ENCODE data around the gene CBLC. TPM values are rescaled to one million over a fixed set of nuclear protein-coding genes. Genes with fewer than 3 reads are reported as not detected.
A peak's percentile ranks its signal among the peaks of the same experiment; 100 is the strongest.

The CBLC gene
- total RNA-seq = not detected

GRCh38 chr19:44777715-44778347 lies at the start of gene CBLC:
Gene CBLC, plus strand, starts transcription at chr19:44777890. Its CDS starts 42 bp downstream, at chr19:44777932.
- H3K9me3 Mint-ChIP-seq = no peaks in the 10 kb centered on the region
- no peak within 1 kb of the TSS for H3K4me3 Mint-ChIP-seq
- no peaks in the 10 kb centered on the region for H3K4me1 Mint-ChIP-seq (ENCODE audit: low read depth)
- no peaks in the 10 kb centered on the region for H3K36me3 Mint-ChIP-seq (ENCODE audit: low read depth)
- peaks cover 5% of the 10 kb centered on the region for H3K27me3 Mint-ChIP-seq (ENCODE audit: low read depth)
- H3K27ac Mint-ChIP-seq = no peak within 1 kb of the TSS
- intact Hi-C loops (cut with micrococcal nuclease) = no loop called here
- CTCF ChIA-PET = interaction anchor here (0.6 to 1.0 kb wide), 2 partner anchors 39 to 132 kb away, joined by 3 read pairs; no protein-coding TSS in a partner anchor
- DNase-seq = no peak

GRCh38 chr19:44728178-44728577 lies 49.5 kb upstream of the CBLC start:
- intact Hi-C loops (cut with micrococcal nuclease) = no loop called here

GRCh38 chr19:44729516-44730033 lies 48.1 kb upstream of the CBLC start:
- intact Hi-C loops (cut with micrococcal nuclease) = no loop called here
- no peaks in the 10 kb centered on the region for H3K27me3 Mint-ChIP-seq (ENCODE audit: low read depth)
- DNase-seq = no peak
- no peak overlapping the region for H3K4me3 Mint-ChIP-seq
- peaks cover 18% of the 10 kb centered on the region for H3K4me1 Mint-ChIP-seq (ENCODE audit: low read depth)
- CTCF ChIA-PET = interaction anchor here (1.8 to 11.0 kb wide), 2 partner anchors 39 to 41 kb away, joined by 6 to 394 read pairs; no protein-coding TSS in a partner anchor
- H3K36me3 Mint-ChIP-seq (ENCODE audit: low read depth) = no peaks in the 10 kb centered on the region
- H3K27ac Mint-ChIP-seq = no peak overlapping the region
- no peaks in the 10 kb centered on the region for H3K9me3 Mint-ChIP-seq

More at GRCh38 chr19:44728178-44728577, 49.5 kb upstream of the CBLC start:
- no peak for DNase-seq
- CTCF ChIA-PET = interaction anchor here (0.6 to 11.0 kb wide), 8 partner anchors 11 to 471 kb away, joined by 3 to 394 read pairs (median 4); no protein-coding TSS in a partner anchor
- Mint-ChIP-seq H3K36me3 (ENCODE audit: low read depth) (no peaks in the 10 kb centered on the region), H3K27ac (peak overlapping the region; percentile 74), H3K27me3 (ENCODE audit: low read depth) (no peaks in the 10 kb centered on the region), H3K4me3 (peak overlapping the region; percentile 20), H3K4me1 (ENCODE audit: low read depth) (peaks cover 32% of the 10 kb centered on the region), H3K9me3 (no peaks in the 10 kb centered on the region)

GRCh38 chr19:44731081-44731480 lies 46.6 kb upstream of the CBLC start:
- H3K4me3 Mint-ChIP-seq = no peak overlapping the region
- no peak overlapping the region for H3K27ac Mint-ChIP-seq
- no peaks in the 10 kb centered on the region for H3K36me3 Mint-ChIP-seq (ENCODE audit: low read depth)
- DNase-seq = no peak
- H3K9me3 Mint-ChIP-seq = no peaks in the 10 kb centered on the region
- CTCF ChIA-PET = no interaction called here
- intact Hi-C loops (cut with micrococcal nuclease) = no loop called here
- H3K4me1 Mint-ChIP-seq (ENCODE audit: low read depth) = peaks cover 9% of the 10 kb centered on the region
- H3K27me3 Mint-ChIP-seq (ENCODE audit: low read depth) = no peaks in the 10 kb centered on the region

- DNase-seq = no peak
- Mint-ChIP-seq H3K27me3 (ENCODE audit: low read depth) (no peaks in the 10 kb centered on the region), H3K27ac (no peak overlapping the region), H3K9me3 (no peaks in the 10 kb centered on the region), H3K4me3 (no peak overlapping the region), H3K36me3 (ENCODE audit: low read depth) (no peaks in the 10 kb centered on the region), H3K4me1 (ENCODE audit: low read depth) (peaks cover 9% of the 10 kb centered on the region)
- CTCF ChIA-PET = interaction anchor here (3.2 kb wide), 1 partner anchor 8 kb away, joined by 19 read pairs; no protein-coding TSS in a partner anchor
- intact Hi-C loops (cut with micrococcal nuclease) = no loop called here
Observed at GRCh38 chr19:44731622-44732021, 46.1 kb upstream of the CBLC start.

GRCh38 chr19:44732235-44733014 lies 45.3 kb upstream of the CBLC start:
- intact Hi-C loops (cut with micrococcal nuclease) = no loop called here
- Mint-ChIP-seq H3K4me1 (ENCODE audit: low read depth) (peaks cover 9% of the 10 kb centered on the region), H3K27ac (no peak overlapping the region), H3K4me3 (no peak overlapping the region), H3K36me3 (ENCODE audit: low read depth) (no peaks in the 10 kb centered on the region), H3K27me3 (ENCODE audit: low read depth) (no peaks in the 10 kb centered on the region), H3K9me3 (no peaks in the 10 kb centered on the region)
- CTCF ChIA-PET = interaction anchor here (1.0 to 3.2 kb wide), 6 partner anchors 9 to 52 kb away, joined by 3 to 19 read pairs (median 4); no protein-coding TSS in a partner anchor
- no peak for DNase-seq

- H3K27me3 Mint-ChIP-seq (ENCODE audit: low read depth) = no peaks in the 10 kb centered on the region
- no peaks in the 10 kb centered on the region for H3K36me3 Mint-ChIP-seq (ENCODE audit: low read depth)
- H3K9me3 Mint-ChIP-seq = no peaks in the 10 kb centered on the region
- no peak overlapping the region for H3K27ac Mint-ChIP-seq
- CTCF ChIA-PET = interaction anchor here (3.2 kb wide), 1 partner anchor 11 kb away, joined by 19 read pairs; no protein-coding TSS in a partner anchor
- no peak overlapping the region for H3K4me3 Mint-ChIP-seq
- no peaks in the 10 kb centered on the region for H3K4me1 Mint-ChIP-seq (ENCODE audit: low read depth)
- intact Hi-C loops (cut with micrococcal nuclease) = no loop called here
- DNase-seq = no peak
Observed at GRCh38 chr19:44734357-44734756, 43.3 kb upstream of the CBLC start.

- no peak for DNase-seq
- no peaks in the 10 kb centered on the region for H3K27me3 Mint-ChIP-seq (ENCODE audit: low read depth)
- H3K27ac Mint-ChIP-seq = no peak overlapping the region
- no peaks in the 10 kb centered on the region for H3K9me3 Mint-ChIP-seq
- intact Hi-C loops (cut with micrococcal nuclease) = no loop called here
- H3K4me3 Mint-ChIP-seq = no peak overlapping the region
- no peaks in the 10 kb centered on the region for H3K36me3 Mint-ChIP-seq (ENCODE audit: low read depth)
- H3K4me1 Mint-ChIP-seq (ENCODE audit: low read depth) = no peaks in the 10 kb centered on the region
- CTCF ChIA-PET = interaction anchor here (1.1 to 3.2 kb wide), 2 partner anchors 11 to 12 kb away, joined by 3 to 19 read pairs; no protein-coding TSS in a partner anchor
Observed at GRCh38 chr19:44735011-44735410, 42.7 kb upstream of the CBLC start.

GRCh38 chr19:44737238-44738071 lies 40.2 kb upstream of the CBLC start:
- H3K4me1 Mint-ChIP-seq (ENCODE audit: low read depth) = peaks cover 11% of the 10 kb centered on the region
- intact Hi-C loops (cut with micrococcal nuclease) = no loop called here
- H3K36me3 Mint-ChIP-seq (ENCODE audit: low read depth) = no peaks in the 10 kb centered on the region
- no peak overlapping the region for H3K4me3 Mint-ChIP-seq
- DNase-seq = no peak
- CTCF ChIA-PET = interaction anchor here (0.6 kb wide), 1 partner anchor 68 kb away, joined by 5 read pairs; no protein-coding TSS in a partner anchor
- no peak overlapping the region for H3K27ac Mint-ChIP-seq
- H3K27me3 Mint-ChIP-seq (ENCODE audit: low read depth) = no peaks in the 10 kb centered on the region
- no peaks in the 10 kb centered on the region for H3K9me3 Mint-ChIP-seq

GRCh38 chr19:44738136-44738535 lies 39.6 kb upstream of the CBLC start:
- intact Hi-C loops (cut with micrococcal nuclease) = no loop called here
- no peak overlapping the region for H3K4me3 Mint-ChIP-seq
- no peak for DNase-seq
- H3K4me1 Mint-ChIP-seq (ENCODE audit: low read depth) = peaks cover 15% of the 10 kb centered on the region
- no peak overlapping the region for H3K27ac Mint-ChIP-seq
- no peaks in the 10 kb centered on the region for H3K27me3 Mint-ChIP-seq (ENCODE audit: low read depth)
- no peaks in the 10 kb centered on the region for H3K36me3 Mint-ChIP-seq (ENCODE audit: low read depth)
- no peaks in the 10 kb centered on the region for H3K9me3 Mint-ChIP-seq
- CTCF ChIA-PET = interaction anchor here (0.6 to 1.2 kb wide), 2 partner anchors 14 to 68 kb away, joined by 5 read pairs; no protein-coding TSS in a partner anchor

- DNase-seq = no peak
- Mint-ChIP-seq H3K4me3 (no peak overlapping the region), H3K27ac (no peak overlapping the region), H3K9me3 (no peaks in the 10 kb centered on the region), H3K36me3 (ENCODE audit: low read depth) (no peaks in the 10 kb centered on the region), H3K27me3 (ENCODE audit: low read depth) (no peaks in the 10 kb centered on the region), H3K4me1 (ENCODE audit: low read depth) (peaks cover 15% of the 10 kb centered on the region)
- intact Hi-C loops (cut with micrococcal nuclease) = no loop called here
- CTCF ChIA-PET = interaction anchor here (0.6 to 1.2 kb wide), 6 partner anchors 11 to 49 kb away, joined by 3 to 6 read pairs (median 4); no protein-coding TSS in a partner anchor
Observed at GRCh38 chr19:44738603-44739558, 38.8 kb upstream of the CBLC start.

Data from activated naive CD4-positive, alpha-beta T cell treated with anti-CD3 and anti-CD28 coated beads for 36 hours (primary cell).